H1 (cell line): ENCODE measurements around the gene RUNX1. TPM values are rescaled to one million over a fixed set of nuclear protein-coding genes. Genes with fewer than 3 reads are reported as not detected.

ENCODE experiments used
- CTCF ChIA-PET: fragments of 300-600 bp; sonication (Branson Sonifier 250); formaldehyde crosslinking; loops from one replicate; lab custom pipeline; 2021; ENCODE audit not compliant: partially characterized antibody; lab: Charles Lee
- POLR2A ChIA-PET: fragments of 300-600 bp; sonication (Branson Sonifier 250); formaldehyde crosslinking; loops from one replicate; lab custom pipeline; 2021; ENCODE audit warnings: inconsistent platforms; ENCODE audit not compliant: partially characterized antibody; lab: Charles Lee
- DNase-seq, 2 experiments: peaks; one replicate each; pipeline versions ENCODE4 v3.0.0 to v3.0.0-alpha.2; 2010 to 2022; ENCODE audit warnings: low spot score in 2 of 2, low read depth in 1 of 2, mixed read lengths in 1 of 2
- FAIRE-seq: peaks from 2 replicates; lab custom pipeline; 2011; peaks lifted over from hg19 to GRCh38; lab: Jason Lieb, UNC
- H2AFZ ChIP-seq: 2 replicates; pipeline ENCODE4 v1.8.1; 2012; ENCODE audit warnings: low read length, inconsistent platforms
- H2AK5ac ChIP-seq: 2 replicates; pipeline ENCODE4 v1.6.1; 2013; ENCODE audit warnings: low read depth, low read length
- H2BK120ac ChIP-seq: replicated peaks from 2 replicates; pipeline ENCODE3; 2013; ENCODE audit warnings: low read depth, low read length, inconsistent platforms
- H2BK12ac ChIP-seq: 2 replicates; pipeline ENCODE4 v1.6.1; 2013; ENCODE audit warnings: low read depth, low read length
- H2BK15ac ChIP-seq: 2 replicates; pipeline ENCODE4 v1.6.1; 2013; ENCODE audit warnings: low read length
- H2BK20ac ChIP-seq: 2 replicates; pipeline ENCODE4 v1.6.1; 2013; ENCODE audit warnings: low read length
- H2BK5ac ChIP-seq: 2 replicates; pipeline ENCODE4 v1.6.1; 2013; ENCODE audit warnings: low read depth, low read length
- H3K14ac ChIP-seq: 2 replicates; pipeline ENCODE4 v1.6.1; 2013; ENCODE audit warnings: inconsistent platforms; ENCODE audit not compliant: insufficient read length
- H3K18ac ChIP-seq: 2 replicates; pipeline ENCODE4 v1.6.1; 2013; ENCODE audit warnings: low read length; ENCODE audit errors: extremely low read depth
- H3K23ac ChIP-seq: 2 replicates; pipeline ENCODE4 v1.6.1; 2013; ENCODE audit warnings: inconsistent platforms; ENCODE audit not compliant: insufficient read length
- H3K23me2 ChIP-seq: 2 replicates; pipeline ENCODE4 v1.6.1; 2013; ENCODE audit warnings: low read depth, low read length
- H3K27ac ChIP-seq: 2 replicates; pipeline ENCODE4 v1.6.1; 2011; ENCODE audit warnings: low read depth, low read length, inconsistent platforms
- H3K27me3 ChIP-seq, 4 experiments: replicated peaks in 1 of 4; 1 replicate in 1 of 4; 2 replicates in 3 of 4; pipeline versions ENCODE4 v1.6.1 to v1.8.1; 2011 to 2013; ENCODE audit warnings: low read length in 3 of 4, mild to moderate bottlenecking in 3 of 4, inconsistent platforms in 2 of 4, mixed read lengths in 2 of 4, moderate library complexity in 1 of 4; ENCODE audit not compliant: control insufficient read depth in 3 of 4, insufficient read depth in 3 of 4; ENCODE audit errors: extremely low read depth in 1 of 4
- H3K36me3 ChIP-seq, 4 experiments: 2 replicates each; pipeline versions ENCODE4 v1.6.1 to v1.8.1; 2011 to 2013; ENCODE audit warnings: mild to moderate bottlenecking in 4 of 4, low read length in 3 of 4, moderate library complexity in 2 of 4, control low read depth in 1 of 4, inconsistent platforms in 1 of 4; ENCODE audit not compliant: insufficient read depth in 4 of 4, control insufficient read depth in 2 of 4
- H3K4ac ChIP-seq: replicated peaks from 2 replicates; pipeline ENCODE3; 2013; ENCODE audit warnings: low read length, low read depth, mixed read lengths, inconsistent platforms; ENCODE audit not compliant: insufficient read length
- H3K4me1 ChIP-seq, 4 experiments: replicated peaks in 1 of 4; 1 replicate in 1 of 4; 2 replicates in 3 of 4; pipeline versions ENCODE4 v1.6.1 to v1.8.1; 2011 to 2013; ENCODE audit warnings: low read length in 3 of 4, inconsistent platforms in 2 of 4, mixed read lengths in 1 of 4; ENCODE audit not compliant: insufficient read depth in 4 of 4, control insufficient read depth in 3 of 4
- H3K4me2 ChIP-seq, 2 experiments: 2 replicates each; pipeline versions ENCODE4 v1.6.1 to v1.8.1; 2011 to 2013; ENCODE audit warnings: low read depth in 2 of 2, low read length in 2 of 2, control low read depth in 1 of 2, inconsistent platforms in 1 of 2, mild to moderate bottlenecking in 1 of 2; ENCODE audit not compliant: insufficient read depth in 1 of 2
- H3K4me3 ChIP-seq, 4 experiments: fragments of 200-600, 300-600 bp in 1 of 4; sonication (generic), shearing (Covaris generic), sonication (Bioruptor Twin) in 1 of 4; 2 replicates each; pipeline versions ENCODE4 v1.5.1 to v1.8.1; 2011 to 2016; ENCODE audit warnings: low read length in 4 of 4, low read depth in 3 of 4, control low read depth in 2 of 4, inconsistent platforms in 2 of 4, mild to moderate bottlenecking in 2 of 4, mixed read lengths in 1 of 4, moderate library complexity in 1 of 4; ENCODE audit not compliant: insufficient read depth in 2 of 4; ENCODE audit errors: extremely low read depth in 1 of 4
- H3K56ac ChIP-seq: replicated peaks from 2 replicates; pipeline ENCODE3; 2013; ENCODE audit warnings: low read depth, mild to moderate bottlenecking, mixed read lengths, low read length, inconsistent platforms; ENCODE audit not compliant: insufficient read length
- H3K79me1 ChIP-seq: 2 replicates; pipeline ENCODE4 v1.6.1; 2013; ENCODE audit warnings: low read depth, low read length, control low read depth
- H3K79me2 ChIP-seq, 2 experiments: 2 replicates each; pipeline versions ENCODE4 v1.6.1 to v1.8.1; 2012 to 2013; ENCODE audit warnings: low read length in 2 of 2, mild to moderate bottlenecking in 2 of 2, inconsistent platforms in 1 of 2; ENCODE audit not compliant: insufficient read depth in 2 of 2, control insufficient read depth in 1 of 2
- H3K9ac ChIP-seq, 4 experiments: replicated peaks in 1 of 4; 1 replicate in 1 of 4; 2 replicates in 3 of 4; pipeline versions ENCODE4 v1.6.1 to v1.8.1; 2011 to 2013; ENCODE audit warnings: low read depth in 3 of 4, low read length in 3 of 4, control low read depth in 2 of 4, mild to moderate bottlenecking in 2 of 4, moderate library complexity in 2 of 4, inconsistent platforms in 1 of 4; ENCODE audit errors: extremely low read depth in 1 of 4
- H3K9me3 ChIP-seq, 2 experiments: 2 replicates each; pipeline versions ENCODE4 v1.6.1 to v1.8.1; 2012 to 2013; ENCODE audit warnings: mild to moderate bottlenecking in 2 of 2, moderate library complexity in 2 of 2, control low read depth in 1 of 2, inconsistent platforms in 1 of 2, low read depth in 1 of 2, low read length in 1 of 2, mixed read lengths in 1 of 2; ENCODE audit not compliant: insufficient read depth in 2 of 2
- H4K20me1 ChIP-seq, 2 experiments: replicated peaks in 1 of 2; 2 replicates each; pipeline versions ENCODE3 to v1.8.1; 2011 to 2013; ENCODE audit warnings: inconsistent platforms in 2 of 2, low read length in 2 of 2, mild to moderate bottlenecking in 1 of 2; ENCODE audit not compliant: insufficient read depth in 2 of 2, control insufficient read depth in 1 of 2
- H4K5ac ChIP-seq: 2 replicates; pipeline ENCODE4 v1.6.1; 2013; ENCODE audit warnings: low read length, low read depth, mixed read lengths, inconsistent platforms; ENCODE audit not compliant: insufficient read length
- H4K8ac ChIP-seq: 2 replicates; pipeline ENCODE4 v1.8.0; 2013; ENCODE audit warnings: mild to moderate bottlenecking, moderate library complexity, low read length, inconsistent platforms; ENCODE audit not compliant: insufficient read depth; ENCODE audit errors: extremely low read depth
- H4K91ac ChIP-seq: replicated peaks from 2 replicates; pipeline ENCODE3; 2013; ENCODE audit warnings: low read length, mixed read lengths, inconsistent platforms; ENCODE audit not compliant: insufficient read length
- CBX5 ChIP-seq: fragments of 300-800, 300-1000 bp; sonication (generic); IDR thresholded peaks from 2 replicates; pipeline ENCODE4 v1.7.1; 2016; ENCODE audit warnings: antibody characterized with exemption, low read length, low read depth
- CREB1 ChIP-seq: IDR thresholded peaks from 2 replicates; pipeline ENCODE4 v1.6.1; 2012; ENCODE audit warnings: inconsistent platforms
- FOSL1 ChIP-seq: IDR thresholded peaks from 2 replicates; pipeline ENCODE4 v1.6.1; 2011; ENCODE audit warnings: mild to moderate bottlenecking, low read depth, low read length, moderate library complexity; ENCODE audit not compliant: insufficient read depth
- JUN ChIP-seq: IDR thresholded peaks from 2 replicates; pipeline ENCODE4 v1.6.1; 2011; ENCODE audit warnings: low read depth, mild to moderate bottlenecking, improper control_type of control experiment, low read length
- NRF1 ChIP-seq: IDR thresholded peaks from 2 replicates; pipeline ENCODE4 v1.6.1; 2011; ENCODE audit warnings: mild to moderate bottlenecking, low read depth, low read length, improper control_type of control experiment
- PHF8 ChIP-seq: fragments of 200-600 bp; sonication (generic); conservative IDR thresholded peaks from 2 replicates; pipeline ENCODE4 v1.7.1; 2012; ENCODE audit warnings: low read depth, mild to moderate bottlenecking, inconsistent platforms, low read length, moderate library complexity
- RFX5 ChIP-seq: IDR thresholded peaks from 2 replicates; pipeline ENCODE4 v1.6.1; 2011; ENCODE audit warnings: low read depth, low read length, improper control_type of control experiment, borderline replicate concordance
- TAF1 ChIP-seq: IDR thresholded peaks from 2 replicates; pipeline ENCODE4 v1.6.1; 2011; ENCODE audit warnings: mild to moderate bottlenecking, low read depth, low read length
- USF2 ChIP-seq: IDR thresholded peaks from 2 replicates; pipeline ENCODE4 v1.6.1; 2011; ENCODE audit warnings: low read length, improper control_type of control experiment
- WGBS, 2 experiments: shearing (Covaris generic) in 1 of 2; methylation state at CpG; one replicate each; pipeline versions ENCODE4 v1.1.6 to v1.1.7; 2013 to 2015; ENCODE audit warnings: low lambda C conversion rate in 2 of 2, mixed read lengths in 2 of 2, inconsistent platforms in 1 of 2, low coverage in 1 of 2, missing lambda C conversion rate in 1 of 2; ENCODE audit not compliant: insufficient replicate concordance in 2 of 2, insufficient coverage in 1 of 2, insufficient read length in 1 of 2; ENCODE audit errors: extremely low coverage in 1 of 2, missing lambda C conversion rate in 1 of 2; 5-methylcytosine and 5-hydroxymethylcytosine counted together
- polyA plus RNA-seq, 7 experiments: library from polyadenylated mRNA; depleted of rRNA in 3 of 7; stranded (reverse) in 5 of 7; unstranded in 2 of 7; fragments of >200 nt in 5 of 7; fragments of 200-250 nt in 2 of 7; gene quantifications; 1 replicate in 5 of 7; 2 replicates in 1 of 7; 4 replicates in 1 of 7; pipeline versions ENCODE4 v1.2.1 to v1.2.3, GENCODE V29; 2011 to 2013; ENCODE audit warnings: missing spikeins in 2 of 7, mixed read lengths in 2 of 7
- total RNA-seq: library from RNA; stranded (reverse); fragmentation: NEBNext Ultra II Directional; extraction: Animal tissue kit (Norgen Biotek cat#: 25700); gene quantifications from 2 replicates; pipeline ENCODE4 v1.2.1, GENCODE V29; 2021

The RUNX1 gene
- total and polyA plus RNA-seq, 2 of the 8 experiments (the other 6 are each of a cell fraction or from before 2014, with no cell fraction given) = 0.20 to 0.60 TPM

DNA sequence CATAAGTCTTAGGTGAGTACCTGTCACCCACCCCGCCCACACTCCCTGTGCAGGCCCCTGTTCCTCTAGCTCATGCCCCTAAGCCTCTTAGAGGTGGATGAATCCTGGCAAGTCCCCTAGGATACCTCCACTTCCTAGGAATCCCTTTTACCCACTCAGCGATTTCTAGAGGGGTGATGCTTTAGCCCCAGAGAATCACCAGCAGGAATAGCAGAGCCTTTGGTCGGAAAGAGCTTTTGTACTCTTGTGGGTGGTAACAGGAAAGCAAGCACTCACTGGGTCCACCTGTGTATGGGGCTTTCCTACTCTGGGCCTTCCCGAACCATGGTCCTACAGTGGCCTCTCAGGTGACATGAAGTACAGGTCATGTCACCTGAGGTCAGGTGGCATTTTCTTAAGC, 207.9 kb downstream of the RUNX1 start:
- ChIA-PET POLR2A (no interaction called here), CTCF (interaction anchor here (0.8 to 1.7 kb wide), 3 partner anchors 8 to 96 kb away, joined by 3 to 6 read pairs (median 4); no protein-coding TSS in a partner anchor)
- Histone ChIP-seq H2BK120ac (no peak overlapping the region), H4K91ac (no peak overlapping the region), H3K23ac (no peak overlapping the region), H3K79me2 (no peaks in the 10 kb centered on the region), H4K8ac (no peak overlapping the region), H3K4me1 (peaks cover 12 to 31% (median 14%) of the 10 kb centered on the region in 4 experiments), H3K9me3 (no peaks in the 10 kb centered on the region), H4K5ac (no peak overlapping the region), H3K4me2 (no peak overlapping the region), H2AFZ (no peak overlapping the region), H3K18ac (no peak overlapping the region), H2BK5ac (no peak overlapping the region), H4K20me1 (no peaks in the 10 kb centered on the region), H3K4ac (no peak overlapping the region), H2BK12ac (no peak overlapping the region), H3K56ac (no peak overlapping the region), H2BK15ac (no peak overlapping the region), H3K27ac (no peak overlapping the region), H3K27me3 (no peaks in the 10 kb centered on the region; a peak in 3 of 7 replicates), H3K9ac (no peak overlapping the region), H2BK20ac (no peak overlapping the region), H3K4me3 (no peak overlapping the region), H3K36me3 (no peaks in the 10 kb centered on the region), H3K79me1 (no peaks in the 10 kb centered on the region), H3K23me2 (no peaks in the 10 kb centered on the region), H2AK5ac (no peak overlapping the region), H3K14ac (no peak overlapping the region)
- FAIRE-seq (no peak), DNase-seq (no peak)
- no peak for TF ChIP-seq RFX5
- no peak for TF ChIP-seq FOSL1
- TF ChIP-seq TAF1 = no peak
- no peak for TF ChIP-seq JUN
- TF ChIP-seq CBX5 = no peak
- TF ChIP-seq PHF8 = no peak
- no peak for TF ChIP-seq USF2
- no peak for TF ChIP-seq CREB1
- no peak for TF ChIP-seq NRF1
- 92% methylated on average over 4 of the region's 4 CpGs; no CpG with 5 or more reads in 1 of the 2 experiments for WGBS, 2 experiments
